MCF 10A (cell line): ENCODE data around the gene BCAT1. TPM values are rescaled to one million over a fixed set of nuclear protein-coding genes. Genes with fewer than 3 reads are reported as not detected.
"Not testable (repeated sequence)": the region's sequence is repeated elsewhere in the genome, so short reads cannot be mapped to it uniquely, and the experiment has no call there.

Experiments used
- BruUV-seq: library from RNA; stranded (reverse); fragments of 400-500 nt; replicated peaks from 2 replicates; lab custom pipeline; 2021; lab: Mats Ljungman, UMichigan
- CTCF ChIA-PET: fragments of 300-600 bp; sonication (Branson Sonifier 250); formaldehyde crosslinking; extraction: SDS; loops from one replicate; lab custom pipeline; 2021; ENCODE audit warnings: antibody characterized with exemption, inconsistent platforms; lab: Yijun Ruan, JAX
- POLR2A ChIA-PET: fragments of 300-600, 350-650 bp; sonication (Branson Sonifier 250); formaldehyde crosslinking; extraction: SDS; loops from one replicate; lab custom pipeline; 2020; ENCODE audit warnings: antibody characterized with exemption, inconsistent platforms; lab: Yijun Ruan, JAX
- DNase-seq: peaks from one replicate; pipeline ENCODE4 v3.0.0-alpha.2; 2018; ENCODE audit not compliant: unreplicated experiment
- H3K27ac Mint-ChIP-seq: one replicate; pipeline ENCODE4 v1.8.0; 2022; ENCODE audit warnings: mild to moderate bottlenecking, low read depth, mixed read lengths; ENCODE audit not compliant: unreplicated experiment
- H3K27me3 Mint-ChIP-seq: one replicate; pipeline ENCODE4 v1.8.0; 2022; ENCODE audit warnings: mixed read lengths; ENCODE audit not compliant: insufficient read depth, unreplicated experiment
- H3K36me3 Mint-ChIP-seq: one replicate; pipeline ENCODE4 v1.8.0; 2022; ENCODE audit warnings: mild to moderate bottlenecking, moderate library complexity, mixed read lengths; ENCODE audit not compliant: insufficient read depth, unreplicated experiment
- H3K4me1 Mint-ChIP-seq: one replicate; pipeline ENCODE4 v1.8.0; 2022; ENCODE audit warnings: mixed read lengths; ENCODE audit not compliant: insufficient read depth, unreplicated experiment
- H3K4me3 Mint-ChIP-seq: one replicate; pipeline ENCODE4 v1.8.0; 2022; ENCODE audit warnings: mild to moderate bottlenecking, moderate library complexity, mixed read lengths; ENCODE audit not compliant: unreplicated experiment
- H3K9me3 Mint-ChIP-seq: one replicate; pipeline ENCODE4 v1.8.0; 2022; ENCODE audit warnings: mixed read lengths; ENCODE audit not compliant: unreplicated experiment
- intact Hi-C: fragments of 100-400 bp; cut with micrococcal nuclease; formaldehyde crosslinking; loops from 2 replicates; pipeline ENCODE4 v1.14.1; 2022
- total RNA-seq: library from RNA; stranded (reverse); gene quantifications from 2 replicates; pipeline ENCODE4 v1.2.3, GENCODE V29; 2022
- TF ChIP-seq, protein P1 (sequence below): fragments of 200-600 bp; IDR thresholded peaks from one replicate; pipeline ENCODE4 v1.8.0; 2022; ENCODE audit warnings: antibody characterized with exemption, mild to moderate bottlenecking; ENCODE audit not compliant: unreplicated experiment

The BCAT1 gene
- total RNA-seq, 1 experiment from 2014 or later, result 0.12 TPM

DNA sequence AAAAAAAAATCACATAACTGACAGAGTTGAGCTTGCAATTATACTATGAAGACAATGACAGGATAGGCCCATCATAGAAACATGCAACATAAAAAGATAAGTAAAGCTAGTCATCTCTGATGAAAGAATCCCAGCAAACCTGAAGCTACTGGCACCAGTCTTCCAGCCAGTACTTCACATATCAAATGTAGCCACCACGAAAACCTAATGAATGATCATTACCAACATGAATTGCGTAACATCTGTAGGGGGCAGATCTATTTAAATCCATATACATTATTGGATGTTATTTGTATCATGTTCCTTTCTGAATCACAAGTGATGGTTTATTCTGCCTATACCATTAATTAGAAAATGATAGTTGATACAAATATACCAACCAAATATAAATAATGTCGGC is 73.9 kb downstream of the BCAT1 start:
- no TSS peak for BruUV-seq
- ChIA-PET POLR2A (no interaction called here), CTCF (no interaction called here)
- TF ChIP-seq, protein P1, sequence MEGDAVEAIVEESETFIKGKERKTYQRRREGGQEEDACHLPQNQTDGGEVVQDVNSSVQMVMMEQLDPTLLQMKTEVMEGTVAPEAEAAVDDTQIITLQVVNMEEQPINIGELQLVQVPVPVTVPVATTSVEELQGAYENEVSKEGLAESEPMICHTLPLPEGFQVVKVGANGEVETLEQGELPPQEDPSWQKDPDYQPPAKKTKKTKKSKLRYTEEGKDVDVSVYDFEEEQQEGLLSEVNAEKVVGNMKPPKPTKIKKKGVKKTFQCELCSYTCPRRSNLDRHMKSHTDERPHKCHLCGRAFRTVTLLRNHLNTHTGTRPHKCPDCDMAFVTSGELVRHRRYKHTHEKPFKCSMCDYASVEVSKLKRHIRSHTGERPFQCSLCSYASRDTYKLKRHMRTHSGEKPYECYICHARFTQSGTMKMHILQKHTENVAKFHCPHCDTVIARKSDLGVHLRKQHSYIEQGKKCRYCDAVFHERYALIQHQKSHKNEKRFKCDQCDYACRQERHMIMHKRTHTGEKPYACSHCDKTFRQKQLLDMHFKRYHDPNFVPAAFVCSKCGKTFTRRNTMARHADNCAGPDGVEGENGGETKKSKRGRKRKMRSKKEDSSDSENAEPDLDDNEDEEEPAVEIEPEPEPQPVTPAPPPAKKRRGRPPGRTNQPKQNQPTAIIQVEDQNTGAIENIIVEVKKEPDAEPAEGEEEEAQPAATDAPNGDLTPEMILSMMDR, result no peak
- no peak overlapping the region for H3K4me3 Mint-ChIP-seq
- no peak for DNase-seq
- no peak overlapping the region for H3K27ac Mint-ChIP-seq
- no peaks in the 10 kb centered on the region for H3K36me3 Mint-ChIP-seq
- no peaks in the 10 kb centered on the region for H3K9me3 Mint-ChIP-seq
- no peaks in the 10 kb centered on the region for H3K27me3 Mint-ChIP-seq
- intact Hi-C loops, result no loop called here
- H3K4me1 Mint-ChIP-seq, result no peaks in the 10 kb centered on the region

DNA sequence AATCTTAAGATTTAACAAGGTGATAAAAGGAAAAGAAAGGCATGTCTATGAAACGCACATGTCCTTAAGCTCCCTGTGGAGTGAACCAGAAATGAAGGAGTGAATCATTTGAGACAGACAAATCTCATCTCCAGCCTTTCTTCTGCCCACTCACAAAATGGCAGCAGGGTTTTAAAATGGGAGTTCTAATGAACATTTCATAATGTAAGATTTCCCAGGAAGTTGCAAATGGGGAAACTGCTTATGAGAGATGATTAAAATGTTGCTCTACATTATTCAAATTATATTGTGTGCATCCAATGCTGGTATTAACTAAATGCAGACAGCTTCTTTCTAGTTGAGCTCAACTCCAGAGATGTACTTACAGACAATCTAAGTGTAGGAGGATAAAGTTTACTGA is 76.7 kb downstream of the BCAT1 start:
- no peaks in the 10 kb centered on the region for H3K36me3 Mint-ChIP-seq
- TF ChIP-seq, protein P1, result no peak
- H3K27ac Mint-ChIP-seq, result no peak overlapping the region
- no peaks in the 10 kb centered on the region for H3K27me3 Mint-ChIP-seq
- H3K9me3 Mint-ChIP-seq, result no peaks in the 10 kb centered on the region
- H3K4me3 Mint-ChIP-seq, result no peak overlapping the region
- CTCF ChIA-PET, result interaction anchor here (0.6 to 1.3 kb wide), 3 partner anchors 9 to 30 kb away, joined by 3 to 4 read pairs (median 3); no protein-coding TSS in a partner anchor
- no peak for DNase-seq
- POLR2A ChIA-PET, result interaction anchor here (1.3 kb wide), 1 partner anchor 11 kb away, joined by 3 read pairs; no protein-coding TSS in a partner anchor
- BruUV-seq, result no TSS peak
- intact Hi-C loops, result no loop called here
- no peaks in the 10 kb centered on the region for H3K4me1 Mint-ChIP-seq

DNA sequence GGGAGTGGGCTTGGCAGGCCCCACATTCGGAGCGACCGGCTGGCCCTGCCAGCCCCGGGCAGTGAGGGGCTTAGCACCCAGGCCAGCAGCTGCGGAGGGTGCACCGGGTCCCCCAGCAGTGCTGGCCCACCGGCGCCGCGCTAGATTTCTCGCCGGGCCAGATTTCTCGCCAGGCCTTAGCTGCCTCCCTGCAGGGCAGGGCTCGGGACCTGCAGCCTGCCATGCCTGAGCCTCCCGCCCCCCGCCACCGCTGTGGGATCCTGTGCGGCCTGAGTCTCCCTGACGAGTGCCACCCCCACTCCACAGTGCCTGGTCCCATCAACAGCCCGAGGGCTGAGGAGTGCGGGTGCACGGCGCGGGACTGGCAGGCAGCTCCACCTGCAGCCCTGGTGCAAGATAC is 82.8 kb downstream of the BCAT1 start:
- intact Hi-C loops, CTCF ChIA-PET, H3K4me3 Mint-ChIP-seq: not testable (repeated sequence)

DNA sequence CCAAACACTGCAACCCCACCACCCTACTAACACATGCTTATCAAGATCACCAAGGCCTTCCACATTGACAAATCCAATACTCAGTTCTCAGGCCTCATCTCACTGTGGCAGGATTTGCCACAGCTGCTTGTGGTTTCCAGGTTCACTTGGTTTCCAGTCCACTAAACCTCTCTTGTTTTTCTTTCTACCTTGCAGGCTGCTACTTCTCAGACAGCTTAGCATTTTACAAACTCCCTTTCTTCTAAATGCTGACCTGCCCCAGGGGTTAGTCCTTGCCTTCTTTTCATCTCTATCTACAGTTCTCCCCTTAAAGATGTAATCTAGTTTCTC is 84.1 kb downstream of the BCAT1 start:
- ChIA-PET CTCF (no interaction called here), POLR2A (no interaction called here)
- no peak overlapping the region for H3K27ac Mint-ChIP-seq
- TF ChIP-seq, protein P1, result no peak
- peaks cover 10% of the 10 kb centered on the region for H3K4me1 Mint-ChIP-seq
- no peaks in the 10 kb centered on the region for H3K27me3 Mint-ChIP-seq
- no TSS peak for BruUV-seq
- H3K9me3 Mint-ChIP-seq, result no peaks in the 10 kb centered on the region
- no peaks in the 10 kb centered on the region for H3K36me3 Mint-ChIP-seq
- no peak for DNase-seq
- intact Hi-C loops, result no loop called here
- no peak overlapping the region for H3K4me3 Mint-ChIP-seq

More for the DNA sequence above, 82.8 kb downstream of the BCAT1 start:
- H3K36me3 Mint-ChIP-seq, DNase-seq, POLR2A ChIA-PET, H3K27ac Mint-ChIP-seq, BruUV-seq, H3K27me3 Mint-ChIP-seq, H3K9me3 Mint-ChIP-seq: not testable (repeated sequence)
- H3K4me1 Mint-ChIP-seq, result peaks cover 10% of the 10 kb centered on the region
